ENCODE measurements around the gene CADPS2. TPM values are rescaled to one million over a fixed set of nuclear protein-coding genes. Genes with fewer than 3 reads are reported as not detected.

Gene CADPS2
- total and polyA plus RNA-seq, 8 donors: 7.0 to 57.8 (median 29.7) TPM

DNA sequence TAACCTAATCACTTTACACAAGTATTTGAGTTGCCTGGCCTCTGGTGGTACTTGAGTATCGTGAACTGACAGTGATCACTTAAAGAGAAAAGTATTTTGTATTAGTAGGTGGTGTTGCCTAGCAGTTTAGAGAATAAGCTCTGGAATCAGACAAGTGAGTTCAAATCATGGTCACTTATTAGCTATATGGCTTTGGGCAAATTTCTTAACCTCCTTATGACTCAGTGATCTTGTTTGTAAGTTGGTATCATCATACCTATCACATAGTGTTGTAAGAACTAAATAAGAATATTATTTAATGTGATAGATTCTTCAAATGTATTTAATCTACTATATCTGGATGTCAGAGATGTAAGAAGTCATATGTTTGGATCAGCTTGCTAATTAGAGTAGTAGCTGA is 351.2 kb downstream of the CADPS2 start:
- H3K27me3 ChIP-seq: no peaks in the 10 kb centered on the region
- no peaks in the 10 kb centered on the region for H3K36me3 ChIP-seq
- H3K9me3 ChIP-seq: no peaks in the 10 kb centered on the region
- H3K4me3 ChIP-seq: no peak overlapping the region
- no peak for DNase-seq
- 46 to 84% (median 78%) methylated on average over 1 of the region's 1 CpG for WGBS, 5 donors
- H3K4me1 ChIP-seq: no peaks in the 10 kb centered on the region
- H3K27ac ChIP-seq: no peak overlapping the region
- intact Hi-C loops (cut with DNase I; ENCODE audit: low total_unique reads): no loop called here
- TF ChIP-seq POLR2AphosphoS5 (IDR thresholded peaks at IDR 0.05): no peak
- TF ChIP-seq POLR2A (IDR thresholded peaks at IDR 0.05): no peak
- no peak for TF ChIP-seq EP300 (IDR thresholded peaks at IDR 0.05)

GRCh38 chr7:122532406-122533269 is 353.6 kb downstream of the CADPS2 start:
- no peaks in the 10 kb centered on the region for H3K4me1 ChIP-seq
- no peak overlapping the region for H3K27ac ChIP-seq
- 34 to 46% (median 40%) methylated on average over 9 of the region's 9 CpGs for WGBS, 5 donors

DNA sequence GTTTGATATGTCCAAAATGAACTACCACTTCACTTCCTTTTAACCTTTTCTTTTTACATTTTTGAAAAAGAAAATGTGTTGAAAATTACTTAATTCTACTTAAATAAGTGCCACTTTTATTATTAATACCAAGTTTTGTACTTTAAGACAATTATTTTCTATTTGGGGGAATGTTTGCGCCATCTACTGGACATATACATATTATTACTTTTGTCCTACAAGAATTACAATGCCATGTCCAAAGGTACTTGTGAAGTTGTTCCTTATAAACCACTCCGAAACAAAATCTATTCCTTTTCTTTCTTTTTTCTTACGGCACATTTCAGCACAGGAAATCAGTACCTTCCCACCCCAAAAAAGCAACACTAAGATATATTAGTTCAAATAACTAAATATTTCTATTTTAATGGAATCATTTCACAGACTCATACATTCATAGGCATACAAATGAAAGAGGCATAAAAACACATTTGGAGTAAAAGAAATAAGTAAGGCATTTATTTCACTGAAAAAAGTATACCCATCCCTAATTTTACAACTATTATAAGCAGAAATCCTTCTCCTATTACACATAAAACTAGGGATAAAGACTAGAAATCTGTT is 357.3 kb downstream of the CADPS2 start:
- Histone ChIP-seq H3K27me3 (no peaks in the 10 kb centered on the region), H3K36me3 (no peaks in the 10 kb centered on the region), H3K27ac (no peak overlapping the region), H3K4me3 (no peak overlapping the region), H3K4me1 (no peaks in the 10 kb centered on the region), H3K9me3 (no peaks in the 10 kb centered on the region)
- intact Hi-C loops (cut with DNase I; ENCODE audit: low total_unique reads): loop anchor here (10.0 kb wide), 1 partner anchor 314 kb away; no protein-coding TSS in a partner anchor
- WGBS, 5 donors: 14 to 32% (median 20%) methylated on average over 3 of the region's 3 CpGs
- DNase-seq: peak in 1 of 2 donors; percentile 62
- TF ChIP-seq EP300 (IDR thresholded peaks at IDR 0.05): no peak
- TF ChIP-seq, protein P1, sequence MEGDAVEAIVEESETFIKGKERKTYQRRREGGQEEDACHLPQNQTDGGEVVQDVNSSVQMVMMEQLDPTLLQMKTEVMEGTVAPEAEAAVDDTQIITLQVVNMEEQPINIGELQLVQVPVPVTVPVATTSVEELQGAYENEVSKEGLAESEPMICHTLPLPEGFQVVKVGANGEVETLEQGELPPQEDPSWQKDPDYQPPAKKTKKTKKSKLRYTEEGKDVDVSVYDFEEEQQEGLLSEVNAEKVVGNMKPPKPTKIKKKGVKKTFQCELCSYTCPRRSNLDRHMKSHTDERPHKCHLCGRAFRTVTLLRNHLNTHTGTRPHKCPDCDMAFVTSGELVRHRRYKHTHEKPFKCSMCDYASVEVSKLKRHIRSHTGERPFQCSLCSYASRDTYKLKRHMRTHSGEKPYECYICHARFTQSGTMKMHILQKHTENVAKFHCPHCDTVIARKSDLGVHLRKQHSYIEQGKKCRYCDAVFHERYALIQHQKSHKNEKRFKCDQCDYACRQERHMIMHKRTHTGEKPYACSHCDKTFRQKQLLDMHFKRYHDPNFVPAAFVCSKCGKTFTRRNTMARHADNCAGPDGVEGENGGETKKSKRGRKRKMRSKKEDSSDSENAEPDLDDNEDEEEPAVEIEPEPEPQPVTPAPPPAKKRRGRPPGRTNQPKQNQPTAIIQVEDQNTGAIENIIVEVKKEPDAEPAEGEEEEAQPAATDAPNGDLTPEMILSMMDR (IDR thresholded peaks at IDR 0.05): peak in 3 of 7 experiments; percentile 6 to 41 (median 38)

More at GRCh38 chr7:122532406-122533269, 353.6 kb downstream of the CADPS2 start:
- no peaks in the 10 kb centered on the region for H3K27me3 ChIP-seq
- H3K36me3 ChIP-seq: no peaks in the 10 kb centered on the region
- intact Hi-C loops (cut with DNase I; ENCODE audit: low total_unique reads): no loop called here
- TF ChIP-seq POLR2AphosphoS5 (IDR thresholded peaks at IDR 0.05): no peak
- TF ChIP-seq, protein P1 (IDR thresholded peaks at IDR 0.05): peak in 1 of 7 experiments; percentile 35
- no peaks in the 10 kb centered on the region for H3K9me3 ChIP-seq
- no peak overlapping the region for H3K4me3 ChIP-seq
- peak in 1 of 2 donors; percentile 14 for DNase-seq

DNA sequence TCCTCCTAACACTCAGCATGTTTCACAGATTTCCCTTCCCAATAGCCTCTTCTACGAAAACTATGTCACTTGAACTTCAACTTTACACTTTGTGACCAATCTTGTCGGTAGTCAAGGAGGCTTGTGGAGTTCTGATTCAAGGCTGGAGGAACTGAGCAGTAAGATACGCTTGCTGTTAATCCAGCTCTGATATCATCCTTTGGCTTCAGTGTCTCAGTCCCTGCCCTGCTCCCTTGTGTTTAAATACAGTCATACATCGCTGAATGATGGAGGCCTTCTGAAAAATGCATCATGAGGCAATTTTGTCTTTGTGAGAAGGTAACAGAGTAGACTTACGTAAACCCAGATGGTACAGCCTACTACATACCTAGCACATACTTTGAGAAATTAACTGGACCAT is 360.9 kb downstream of the CADPS2 start:
- DNase-seq: no peak
- Histone ChIP-seq H3K4me3 (no peak overlapping the region), H3K4me1 (no peaks in the 10 kb centered on the region), H3K36me3 (no peaks in the 10 kb centered on the region), H3K9me3 (no peaks in the 10 kb centered on the region), H3K27ac (no peak overlapping the region), H3K27me3 (no peaks in the 10 kb centered on the region)
- 79 to 95% (median 93%) methylated on average over 5 of the region's 5 CpGs for WGBS, 5 donors
- TF ChIP-seq POLR2AphosphoS5 (IDR thresholded peaks at IDR 0.05) (no peak), POLR2A (IDR thresholded peaks at IDR 0.05) (no peak), EP300 (IDR thresholded peaks at IDR 0.05) (no peak)
- TF ChIP-seq, protein P1 (IDR thresholded peaks at IDR 0.05): no peak
- intact Hi-C loops (cut with DNase I; ENCODE audit: low total_unique reads): loop anchor here (10.0 kb wide), 1 partner anchor 311 kb away; no protein-coding TSS in a partner anchor
